ENCODE measurements around the gene SMURF2.
A peak's percentile ranks its signal among the peaks of the same experiment; 100 is the strongest.

The SMURF2 gene

GRCh38 chr17:64505340-64506200 is 156.5 kb downstream of the SMURF2 start:
- TF ChIP-seq ZNF274 (IDR thresholded peaks at IDR 0.05; ENCODE audit: low read depth, low read length): no peak
- peak overlapping the region; percentile 95 for H3K4me3 ChIP-seq (ENCODE audit: low read length)

- H3K4me3 ChIP-seq (ENCODE audit: low read length): peak overlapping the region; percentile 95
- TF ChIP-seq ZNF274 (IDR thresholded peaks at IDR 0.05; ENCODE audit: low read depth, low read length): no peak
These were observed 157.3 kb downstream of the SMURF2 start for GRCh38 chr17:64504769-64505339.

GRCh38 chr17:64503821-64504768 is 158.0 kb downstream of the SMURF2 start:
- no peak for TF ChIP-seq ZNF274 (IDR thresholded peaks at IDR 0.05; ENCODE audit: low read depth, low read length)
- peak overlapping the region; percentile 95 for H3K4me3 ChIP-seq (ENCODE audit: low read length)

- no peak for TF ChIP-seq ZNF274 (IDR thresholded peaks at IDR 0.05; ENCODE audit: low read depth, low read length)
- no peak overlapping the region for H3K4me3 ChIP-seq (ENCODE audit: low read length)
These were observed 158.8 kb downstream of the SMURF2 start for GRCh38 chr17:64503341-64503740.

- H3K4me3 ChIP-seq (ENCODE audit: low read length): no peak overlapping the region
- TF ChIP-seq ZNF274 (IDR thresholded peaks at IDR 0.05; ENCODE audit: low read depth, low read length): no peak
These were observed 159.3 kb downstream of the SMURF2 start for GRCh38 chr17:64502809-64503208.

- H3K4me3 ChIP-seq (ENCODE audit: low read length): no peak overlapping the region
- TF ChIP-seq ZNF274 (IDR thresholded peaks at IDR 0.05; ENCODE audit: low read depth, low read length): no peak
These were observed 160.1 kb downstream of the SMURF2 start for GRCh38 chr17:64502021-64502420.

GRCh38 chr17:64500862-64501765 is 161.0 kb downstream of the SMURF2 start:
- no peak overlapping the region for H3K4me3 ChIP-seq (ENCODE audit: low read length)
- TF ChIP-seq ZNF274 (IDR thresholded peaks at IDR 0.05; ENCODE audit: low read depth, low read length): no peak

- no peak for TF ChIP-seq ZNF274 (IDR thresholded peaks at IDR 0.05; ENCODE audit: low read depth, low read length)
- no peak overlapping the region for H3K4me3 ChIP-seq (ENCODE audit: low read length)
These were observed 161.6 kb downstream of the SMURF2 start for GRCh38 chr17:64500487-64500859.

- no peak for TF ChIP-seq ZNF274 (IDR thresholded peaks at IDR 0.05; ENCODE audit: low read depth, low read length)
- H3K4me3 ChIP-seq (ENCODE audit: low read length): no peak overlapping the region
These were observed 162.2 kb downstream of the SMURF2 start for GRCh38 chr17:64499805-64500486.

GRCh38 chr17:64498308-64499203 is 163.6 kb downstream of the SMURF2 start:
- no peak overlapping the region for H3K4me3 ChIP-seq (ENCODE audit: low read length)

GRCh38 chr17:64497565-64498035 is 164.5 kb downstream of the SMURF2 start:
- peak overlapping the region; percentile 93; the same call in 1 of the 2 replicates for H3K4me3 ChIP-seq (ENCODE audit: low read length)
- no peak for TF ChIP-seq ZNF274 (IDR thresholded peaks at IDR 0.05; ENCODE audit: low read depth, low read length)

More at GRCh38 chr17:64498308-64499203, 163.6 kb downstream of the SMURF2 start:
- no peak for TF ChIP-seq ZNF274 (IDR thresholded peaks at IDR 0.05; ENCODE audit: low read depth, low read length)
